Measurements from ENCODE around the gene NOD1.
"Not testable (repeated sequence)": the region's sequence is repeated elsewhere in the genome, so short reads cannot be mapped to it uniquely, and the experiment has no call there.

Gene NOD1

DNA sequence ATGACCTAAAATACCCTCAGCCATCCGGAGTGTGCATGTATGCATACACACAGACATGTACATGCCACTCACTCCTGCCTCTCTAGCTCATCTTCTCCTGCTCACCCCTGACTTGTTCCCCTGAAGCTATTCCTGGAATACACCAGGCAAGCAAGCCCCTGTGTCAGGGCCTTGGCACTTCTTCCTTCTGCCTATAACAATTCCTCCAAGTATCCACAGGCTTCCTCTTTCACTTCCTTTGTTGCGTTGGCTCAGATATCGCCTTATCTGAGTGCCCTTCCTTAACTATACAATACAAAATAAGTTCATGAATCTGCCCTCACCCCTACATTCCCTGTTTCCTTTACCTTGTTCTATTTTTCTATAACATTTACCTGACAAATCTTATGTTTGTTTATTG, 88.8 kb downstream of the NOD1 start:
- TF ChIP-seq TOX (CRISPR knock-in tag; IDR thresholded peaks at IDR 0.05; ENCODE audit: borderline replicate concordance) (no peak), GLIS3 (CRISPR knock-in tag; IDR thresholded peaks at IDR 0.05) (no peak), ARNTL (CRISPR knock-in tag; IDR thresholded peaks at IDR 0.05; ENCODE audit: borderline replicate concordance, low read depth) (no peak), ZFP30 (CRISPR knock-in tag; IDR thresholded peaks at IDR 0.05) (no peak), BACH2 (CRISPR knock-in tag; IDR thresholded peaks at IDR 0.05; ENCODE audit: borderline replicate concordance) (no peak)
- no peak for ATAC-seq

DNA sequence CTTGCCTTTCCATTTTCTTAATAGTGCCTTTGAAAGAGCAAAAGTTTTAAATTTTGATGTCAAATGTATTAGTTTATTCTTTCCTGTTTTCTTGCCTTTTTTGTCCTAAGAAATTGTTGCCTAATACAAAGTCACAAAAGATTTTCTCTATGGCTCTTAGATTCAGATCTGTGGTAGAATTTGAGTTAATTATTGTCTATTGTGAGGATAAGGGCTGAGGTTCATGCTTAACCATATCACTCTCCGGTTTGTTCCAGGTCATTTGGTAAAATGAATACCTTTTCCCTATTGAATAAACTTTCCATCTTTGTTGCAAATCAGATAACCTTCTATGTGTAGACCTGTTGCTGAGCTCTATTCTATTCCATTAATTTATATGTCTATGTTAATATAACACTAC, 96.0 kb downstream of the NOD1 start:
- TF ChIP-seq ZC3H10 (CRISPR knock-in tag; IDR thresholded peaks at IDR 0.05) (no peak), ZFP30 (CRISPR knock-in tag; IDR thresholded peaks at IDR 0.05) (no peak), CSDC2 (CRISPR knock-in tag; IDR thresholded peaks at IDR 0.05) (no peak), TOX (CRISPR knock-in tag; IDR thresholded peaks at IDR 0.05; ENCODE audit: borderline replicate concordance) (no peak), ZNF8 (CRISPR knock-in tag; IDR thresholded peaks at IDR 0.05) (no peak), ZFP3 (CRISPR knock-in tag; IDR thresholded peaks at IDR 0.05) (no peak), ISL1 (CRISPR knock-in tag; IDR thresholded peaks at IDR 0.05) (no peak), OSR1 (CRISPR knock-in tag; IDR thresholded peaks at IDR 0.05) (no peak), BACH2 (CRISPR knock-in tag; IDR thresholded peaks at IDR 0.05; ENCODE audit: borderline replicate concordance) (no peak), POU6F1 (CRISPR knock-in tag; IDR thresholded peaks at IDR 0.05; ENCODE audit: borderline replicate concordance, low read depth) (no peak), SNAI2 (CRISPR knock-in tag; IDR thresholded peaks at IDR 0.05) (no peak), GLIS3 (CRISPR knock-in tag; IDR thresholded peaks at IDR 0.05) (no peak), ZNF70 (CRISPR knock-in tag; IDR thresholded peaks at IDR 0.05) (no peak), RARB (CRISPR knock-in tag; IDR thresholded peaks at IDR 0.05) (no peak), ZNF565 (CRISPR knock-in tag; conservative IDR thresholded peaks at IDR 0.05; ENCODE audit: low read depth) (no peak)
- TF ChIP-seq, protein P1, sequence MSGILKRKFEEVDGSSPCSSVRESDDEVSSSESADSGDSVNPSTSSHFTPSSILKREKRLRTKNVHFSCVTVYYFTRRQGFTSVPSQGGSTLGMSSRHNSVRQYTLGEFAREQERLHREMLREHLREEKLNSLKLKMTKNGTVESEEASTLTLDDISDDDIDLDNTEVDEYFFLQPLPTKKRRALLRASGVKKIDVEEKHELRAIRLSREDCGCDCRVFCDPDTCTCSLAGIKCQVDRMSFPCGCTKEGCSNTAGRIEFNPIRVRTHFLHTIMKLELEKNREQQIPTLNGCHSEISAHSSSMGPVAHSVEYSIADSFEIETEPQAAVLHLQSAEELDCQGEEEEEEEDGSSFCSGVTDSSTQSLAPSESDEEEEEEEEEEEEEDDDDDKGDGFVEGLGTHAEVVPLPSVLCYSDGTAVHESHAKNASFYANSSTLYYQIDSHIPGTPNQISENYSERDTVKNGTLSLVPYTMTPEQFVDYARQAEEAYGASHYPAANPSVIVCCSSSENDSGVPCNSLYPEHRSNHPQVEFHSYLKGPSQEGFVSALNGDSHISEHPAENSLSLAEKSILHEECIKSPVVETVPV (CRISPR knock-in tag; IDR thresholded peaks at IDR 0.05), result no peak
- TF ChIP-seq, protein P2, sequence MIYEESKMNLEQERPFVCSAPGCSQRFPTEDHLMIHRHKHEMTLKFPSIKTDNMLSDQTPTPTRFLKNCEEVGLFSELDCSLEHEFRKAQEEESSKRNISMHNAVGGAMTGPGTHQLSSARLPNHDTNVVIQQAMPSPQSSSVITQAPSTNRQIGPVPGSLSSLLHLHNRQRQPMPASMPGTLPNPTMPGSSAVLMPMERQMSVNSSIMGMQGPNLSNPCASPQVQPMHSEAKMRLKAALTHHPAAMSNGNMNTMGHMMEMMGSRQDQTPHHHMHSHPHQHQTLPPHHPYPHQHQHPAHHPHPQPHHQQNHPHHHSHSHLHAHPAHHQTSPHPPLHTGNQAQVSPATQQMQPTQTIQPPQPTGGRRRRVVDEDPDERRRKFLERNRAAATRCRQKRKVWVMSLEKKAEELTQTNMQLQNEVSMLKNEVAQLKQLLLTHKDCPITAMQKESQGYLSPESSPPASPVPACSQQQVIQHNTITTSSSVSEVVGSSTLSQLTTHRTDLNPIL (CRISPR knock-in tag; IDR thresholded peaks at IDR 0.05; ENCODE audit: low read depth), result no peak
- no peak for ATAC-seq

DNA sequence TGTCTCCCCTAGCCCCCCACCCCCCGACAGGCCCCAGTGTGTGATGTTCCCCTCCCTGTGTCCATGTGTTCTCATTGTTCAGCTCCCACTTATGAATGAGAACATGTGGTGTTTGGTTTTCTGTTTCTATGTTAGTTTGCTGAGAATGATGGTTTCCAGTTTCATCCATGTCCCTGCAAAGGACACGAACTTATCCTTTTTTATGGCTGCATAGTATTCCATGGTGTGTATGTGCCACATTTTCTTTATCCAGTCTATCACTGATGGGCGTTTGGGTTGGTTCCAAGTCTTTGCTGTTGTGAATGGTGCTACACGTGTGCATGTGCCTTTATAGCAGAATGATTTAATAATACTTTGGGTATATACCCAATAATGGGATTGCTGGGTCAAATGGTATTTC, 97.8 kb downstream of the NOD1 start:
- not testable (repeated sequence) for ATAC-seq

DNA sequence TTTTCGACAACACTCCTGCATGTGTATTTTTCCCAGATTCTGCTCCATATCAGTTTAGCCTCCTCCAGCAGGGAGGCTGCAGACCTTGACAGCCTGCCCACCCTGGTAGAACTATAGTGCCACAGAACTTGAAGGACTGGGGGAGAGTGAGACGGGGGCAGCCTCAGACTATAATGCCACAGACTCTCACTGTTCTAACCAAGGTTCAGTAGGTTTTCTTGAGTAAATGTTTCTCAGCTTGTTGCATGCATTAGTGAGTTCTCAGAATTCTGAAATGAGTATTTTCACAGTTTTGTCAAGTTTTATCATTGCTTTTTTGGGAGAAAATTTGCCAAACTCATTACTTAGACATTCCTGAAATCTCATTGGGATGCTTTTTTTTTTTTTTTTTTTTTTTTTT, 98.3 kb downstream of the NOD1 start:
- ATAC-seq, result no peak
- no peak for TF ChIP-seq POU6F1 (CRISPR knock-in tag; IDR thresholded peaks at IDR 0.05; ENCODE audit: borderline replicate concordance, low read depth)
- no peak for TF ChIP-seq GLIS3 (CRISPR knock-in tag; IDR thresholded peaks at IDR 0.05)
- no peak for TF ChIP-seq PATZ1 (CRISPR knock-in tag; IDR thresholded peaks at IDR 0.05; ENCODE audit: borderline replicate concordance)
- no peak for TF ChIP-seq ZNF8 (CRISPR knock-in tag; IDR thresholded peaks at IDR 0.05)
- TF ChIP-seq ARNTL (CRISPR knock-in tag; IDR thresholded peaks at IDR 0.05; ENCODE audit: borderline replicate concordance, low read depth), result no peak
- no peak for TF ChIP-seq ISL1 (CRISPR knock-in tag; IDR thresholded peaks at IDR 0.05)
- no peak for TF ChIP-seq SNAI2 (CRISPR knock-in tag; IDR thresholded peaks at IDR 0.05)
- no peak for TF ChIP-seq TOX (CRISPR knock-in tag; IDR thresholded peaks at IDR 0.05; ENCODE audit: borderline replicate concordance)
- TF ChIP-seq BACH2 (CRISPR knock-in tag; IDR thresholded peaks at IDR 0.05; ENCODE audit: borderline replicate concordance), result no peak
- no peak for TF ChIP-seq ZNF565 (CRISPR knock-in tag; conservative IDR thresholded peaks at IDR 0.05; ENCODE audit: low read depth)
- TF ChIP-seq OSR1 (CRISPR knock-in tag; IDR thresholded peaks at IDR 0.05), result no peak
- no peak for TF ChIP-seq ZFP30 (CRISPR knock-in tag; IDR thresholded peaks at IDR 0.05)
- TF ChIP-seq ZFP3 (CRISPR knock-in tag; IDR thresholded peaks at IDR 0.05), result no peak
- TF ChIP-seq TCF4 (CRISPR knock-in tag; IDR thresholded peaks at IDR 0.05; ENCODE audit: borderline replicate concordance), result no peak
- TF ChIP-seq PPARA (CRISPR knock-in tag; IDR thresholded peaks at IDR 0.05; ENCODE audit: borderline replicate concordance), result no peak
